ENCODE measurements around the gene KIF18B. TPM values are rescaled to one million over a fixed set of nuclear protein-coding genes. Genes with fewer than 3 reads are reported as not detected.

The KIF18B gene
- total RNA-seq, 1 donor: 10.8 TPM

- H3K4me3 ChIP-seq (ENCODE audit: low read depth, low read length): no peak overlapping the region
- DNase-seq (ENCODE audit: low read depth): no peak
- no peak for TF ChIP-seq CTCF (IDR thresholded peaks at IDR 0.05; ENCODE audit: insufficient read depth, low read length)
Measured at GRCh38 chr17:44969144-44969780, 21.7 kb upstream of the KIF18B start.

GRCh38 chr17:44968225-44969143 is 20.9 kb upstream of the KIF18B start, which contains the start of gene C1QL1:
Gene C1QL1, minus strand, starts transcription at chr17:44968303. Its CDS starts 255 bp downstream, at chr17:44968048.
- TF ChIP-seq CTCF (IDR thresholded peaks at IDR 0.05; ENCODE audit: insufficient read depth, low read length): peak; percentile 36
- peak; percentile 73 for DNase-seq (ENCODE audit: low read depth)
- H3K4me3 ChIP-seq (ENCODE audit: low read depth, low read length): peak within 1 kb of the TSS; percentile 66

- H3K4me3 ChIP-seq (ENCODE audit: low read depth, low read length): no peak overlapping the region
- DNase-seq (ENCODE audit: low read depth): no peak
- TF ChIP-seq CTCF (IDR thresholded peaks at IDR 0.05; ENCODE audit: insufficient read depth, low read length): no peak
Measured at GRCh38 chr17:44967907-44968224, 20.3 kb upstream of the KIF18B start.

GRCh38 chr17:44967026-44967906 is 19.7 kb upstream of the KIF18B start:
- TF ChIP-seq CTCF (IDR thresholded peaks at IDR 0.05; ENCODE audit: insufficient read depth, low read length): no peak
- no peak for DNase-seq (ENCODE audit: low read depth)
- no peak overlapping the region for H3K4me3 ChIP-seq (ENCODE audit: low read depth, low read length)

- no peak for TF ChIP-seq CTCF (IDR thresholded peaks at IDR 0.05; ENCODE audit: insufficient read depth, low read length)
- no peak for DNase-seq (ENCODE audit: low read depth)
- H3K4me3 ChIP-seq (ENCODE audit: low read depth, low read length): no peak overlapping the region
Measured at GRCh38 chr17:44966348-44967025, 18.9 kb upstream of the KIF18B start.
